Right ventricle myocardium inferior (tissue), 1 donor: ENCODE results near the gene DAB1. TPM values are rescaled to one million over a fixed set of nuclear protein-coding genes. Genes with fewer than 3 reads are reported as not detected.
"Not testable (repeated sequence)": the region's sequence is repeated elsewhere in the genome, so short reads cannot be mapped to it uniquely, and the experiment has no call there.

Experiments
- ATAC-seq: fragments of 200-7000 bp; cut with Tn5 transposase; one replicate; pipeline ENCODE4 v1.9.1; 2020; ENCODE audit warnings: mild to moderate bottlenecking, moderate library complexity
- DNase-seq: peaks from one replicate; pipeline ENCODE4 v3.0.0; 2021; ENCODE audit errors: missing footprints
- intact Hi-C: fragments of 100-400 bp; cut with DNase I; formaldehyde crosslinking; loops from one replicate; pipeline ENCODE4 v1.11.0; 2022
- total RNA-seq: library from RNA; stranded (reverse); fragmentation: NEBNext Ultra II Directional; extraction: Animal tissue kit (Norgen Biotek cat#: 25700); gene quantifications from one replicate; pipeline ENCODE4 v1.2.1, GENCODE V29; 2021
- donor health status: DM: no; HTN: yes; CAD: no; lungs with severe emphysema.

DAB1 gene
- total RNA-seq, 1 donor from 2014 or later: 9.0 TPM

DNA sequence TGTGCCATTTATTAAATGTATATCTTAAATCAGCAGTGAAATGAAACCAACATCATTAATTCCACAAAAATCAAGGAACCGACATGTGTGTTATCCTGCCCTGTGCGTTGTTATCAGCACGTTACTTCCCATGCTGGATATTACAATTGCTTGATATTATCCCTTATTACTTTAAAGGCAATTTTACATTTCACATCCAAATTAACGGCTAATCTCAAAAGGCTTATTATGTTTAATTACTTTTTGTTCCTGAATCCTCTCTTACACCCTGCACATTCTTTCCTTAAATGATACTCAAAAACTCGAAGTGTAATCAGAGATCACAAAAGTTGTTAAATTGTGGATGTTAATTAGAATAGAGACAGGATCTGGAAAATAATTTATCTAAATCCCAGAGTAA lies 167.9 kb downstream of the DAB1 start:
- ATAC-seq (no peak), DNase-seq (no peak)
- intact Hi-C loops: no loop called here

DNA sequence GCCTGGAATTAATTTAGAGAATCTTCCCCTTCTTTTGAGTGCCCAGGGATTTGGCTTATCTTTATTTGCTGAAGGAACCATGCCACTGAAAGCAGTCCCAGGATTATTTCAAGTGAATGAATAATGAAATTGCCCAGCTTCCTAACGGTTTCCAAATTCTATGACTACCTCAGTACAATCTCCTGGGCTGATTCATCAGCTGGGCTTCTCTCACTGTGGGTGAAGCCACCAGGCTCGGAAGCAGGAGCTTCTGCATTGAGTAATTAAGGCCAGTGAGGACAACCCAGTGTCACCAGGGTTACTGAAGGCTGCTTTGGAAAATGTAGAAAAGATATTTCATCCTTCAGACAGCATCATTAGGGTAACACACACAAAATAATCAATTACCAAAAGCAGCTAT lies 169.8 kb downstream of the DAB1 start:
- intact Hi-C loops: no loop called here
- DNase-seq (no peak), ATAC-seq (no peak)

DNA sequence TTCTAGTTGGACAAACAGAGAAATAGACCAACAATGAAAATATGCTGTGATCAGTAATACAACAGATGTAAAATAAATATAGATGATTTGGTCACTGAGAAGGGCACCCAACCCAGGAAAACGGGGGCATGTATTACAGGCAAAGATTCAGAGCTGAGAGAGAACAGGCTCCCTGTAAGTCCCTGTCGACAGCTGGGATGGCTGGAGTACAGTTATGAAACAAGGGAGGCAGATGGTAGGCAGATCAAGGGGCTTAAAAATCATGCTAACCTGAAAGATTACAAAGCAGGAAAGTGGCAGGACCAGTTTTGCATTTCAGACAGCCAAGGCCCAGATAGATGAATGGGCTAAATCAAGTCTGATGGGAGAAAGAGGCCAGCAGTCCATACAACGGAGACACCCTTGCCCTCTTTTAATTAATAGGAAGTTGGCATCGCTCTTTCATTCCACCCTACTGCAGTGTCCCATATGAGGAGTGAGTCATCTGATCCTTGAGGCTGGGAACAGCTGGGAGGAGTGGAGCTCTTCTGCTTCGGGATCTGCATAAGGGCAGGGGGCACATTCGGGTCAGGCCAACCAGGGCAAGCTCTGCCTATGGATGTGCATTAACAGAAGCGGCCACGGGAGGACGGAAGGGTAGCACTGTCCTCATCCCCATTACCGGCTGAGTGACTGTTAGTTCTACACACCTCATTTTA lies 171.1 kb downstream of the DAB1 start:
- ATAC-seq (no peak), DNase-seq (no peak)
- intact Hi-C loops: no loop called here

DNA sequence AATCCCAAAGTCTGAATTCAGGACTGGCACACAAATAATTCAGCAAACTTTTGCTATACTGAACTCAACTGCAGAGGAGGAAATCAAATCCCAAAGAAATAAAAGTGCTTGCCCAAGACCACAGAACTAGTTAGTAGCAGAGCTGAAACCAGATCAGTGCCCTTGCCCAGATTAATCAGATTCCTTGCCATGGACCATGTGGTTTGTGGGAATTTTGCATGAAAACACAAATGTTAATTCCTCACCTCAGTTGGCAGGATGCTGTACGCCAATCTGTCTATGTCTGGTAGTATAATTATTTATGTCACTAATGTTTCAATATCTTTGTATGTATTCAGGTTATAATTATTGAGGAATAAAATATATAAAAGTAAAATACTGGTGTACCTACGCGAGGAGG lies 173.8 kb downstream of the DAB1 start:
- DNase-seq (no peak), ATAC-seq (no peak)
- intact Hi-C loops: no loop called here

DNA sequence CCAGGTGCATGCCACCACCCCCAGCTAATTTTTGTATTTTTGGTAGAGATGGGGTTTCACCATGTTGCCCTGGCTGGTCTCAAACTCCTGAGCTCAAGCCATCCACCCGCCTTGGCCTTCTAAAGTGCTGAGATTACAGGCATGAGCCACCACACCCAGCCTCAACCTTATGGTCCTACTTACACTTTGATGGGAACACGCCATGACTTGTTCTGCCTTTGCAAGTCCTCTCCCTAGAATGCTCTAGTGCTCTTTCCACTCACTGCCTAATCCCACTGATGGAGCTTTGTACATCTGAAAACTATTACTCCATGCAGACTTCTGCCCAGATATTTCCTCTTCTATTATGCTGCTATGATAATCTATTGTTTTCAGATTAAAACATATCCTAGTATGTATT lies 174.3 kb downstream of the DAB1 start:
- intact Hi-C loops: no loop called here
- DNase-seq: no peak
- no peak for ATAC-seq

DNA sequence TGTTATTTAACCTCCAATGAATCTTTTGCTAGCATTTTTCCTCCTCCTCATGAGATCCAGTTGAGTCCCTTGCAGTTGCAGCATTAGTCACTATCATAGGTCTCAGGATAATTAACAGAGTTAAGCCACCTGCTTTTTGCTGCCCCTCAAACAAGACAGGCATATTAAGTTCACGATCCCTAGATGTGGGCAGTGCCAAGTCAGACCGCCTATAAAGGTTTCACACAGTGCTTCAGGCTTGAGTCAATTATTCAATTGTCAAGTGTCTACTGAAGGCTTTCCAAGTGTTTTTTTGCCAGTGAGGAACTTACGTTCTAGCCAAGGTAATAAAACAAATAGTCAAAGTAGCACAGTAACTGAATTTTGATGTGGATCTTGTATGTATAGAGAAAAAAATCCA lies 175.0 kb downstream of the DAB1 start:
- DNase-seq (no peak), ATAC-seq (no peak)
- intact Hi-C loops: no loop called here

DNA sequence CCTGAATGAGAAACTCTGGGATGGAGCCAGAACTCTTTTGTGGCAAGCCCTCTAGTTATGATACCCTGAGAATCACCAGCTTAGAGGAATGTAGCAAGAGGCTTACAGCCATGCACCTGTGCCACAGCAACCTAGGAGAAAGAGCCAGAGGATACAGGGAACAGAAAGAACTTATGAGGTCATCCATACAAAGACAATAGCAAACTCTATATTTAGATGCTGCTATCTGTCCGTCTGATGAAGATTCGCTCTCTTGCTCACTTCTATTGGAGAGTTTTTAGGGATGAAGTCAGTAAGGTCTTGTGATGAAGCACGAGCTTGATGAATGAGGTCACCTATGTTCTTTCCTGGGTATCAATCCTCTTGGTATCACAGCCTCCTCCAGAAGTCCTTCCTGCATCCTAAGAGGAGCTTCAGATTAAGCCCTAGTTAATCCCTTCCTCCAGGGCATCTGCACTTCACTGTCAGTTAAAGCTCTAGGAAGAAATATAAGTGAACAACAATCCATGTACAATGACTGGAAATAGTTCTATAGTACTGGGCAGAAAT lies 185.6 kb downstream of the DAB1 start:
- intact Hi-C loops: no loop called here
- DNase-seq: no peak
- no peak for ATAC-seq

DNA sequence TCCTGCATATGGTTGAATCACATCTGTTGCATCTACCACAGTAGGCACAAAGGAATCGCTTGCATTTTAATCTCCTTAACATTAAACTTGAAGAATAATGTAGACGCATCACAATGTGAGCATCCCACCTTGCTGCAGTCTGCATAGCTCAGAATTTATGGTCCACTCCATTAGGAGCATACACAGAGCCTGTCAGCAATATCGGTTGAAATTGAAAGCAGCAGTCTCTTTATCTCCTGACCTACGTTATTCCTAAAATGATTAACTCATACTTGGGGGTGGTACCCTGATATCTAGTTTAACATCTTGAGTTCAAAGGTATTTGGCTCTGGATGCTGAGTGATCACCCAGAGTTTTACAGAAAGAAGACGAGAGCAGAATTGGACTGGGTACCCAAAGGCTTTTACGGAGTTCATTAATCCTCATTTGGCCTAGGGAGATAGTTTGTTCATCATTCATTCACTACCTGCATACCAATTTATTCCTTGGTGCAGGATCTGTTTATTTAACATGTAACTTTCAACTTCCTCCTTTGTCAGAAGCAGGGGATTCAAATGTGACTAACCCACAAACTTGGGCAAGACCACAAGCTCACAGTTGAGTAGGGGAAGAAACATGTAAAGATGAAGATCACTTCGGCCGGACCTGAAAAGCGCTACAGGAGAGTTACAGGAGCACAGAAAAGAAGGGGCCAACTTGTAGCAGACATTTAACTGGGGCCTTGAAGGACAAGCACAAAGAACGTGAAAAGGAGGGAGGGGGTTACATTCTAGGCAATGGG lies 187.9 kb downstream of the DAB1 start:
- DNase-seq: no peak
- intact Hi-C loops: no loop called here
- no peak for ATAC-seq

DNA sequence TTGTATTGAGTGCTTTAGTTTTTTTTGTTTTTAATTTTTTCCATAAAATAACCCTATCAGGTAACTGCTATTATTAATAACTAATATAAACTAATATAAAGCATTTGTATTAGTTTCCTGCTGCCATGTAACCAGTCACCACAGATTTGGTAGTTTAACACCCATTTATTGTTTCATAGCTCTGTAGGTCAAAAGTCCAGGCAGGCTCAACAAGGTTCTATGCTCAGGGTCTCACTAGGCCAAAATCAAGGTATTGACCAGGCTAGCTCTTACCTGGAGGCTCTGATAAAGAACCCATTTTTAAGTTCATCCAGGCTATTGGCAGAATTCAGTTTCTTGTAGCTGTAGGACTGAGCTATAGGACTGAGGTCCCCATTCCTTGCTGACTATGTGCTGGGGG lies 189.4 kb downstream of the DAB1 start:
- intact Hi-C loops: no loop called here
- DNase-seq: no peak
- ATAC-seq: no peak

DNA sequence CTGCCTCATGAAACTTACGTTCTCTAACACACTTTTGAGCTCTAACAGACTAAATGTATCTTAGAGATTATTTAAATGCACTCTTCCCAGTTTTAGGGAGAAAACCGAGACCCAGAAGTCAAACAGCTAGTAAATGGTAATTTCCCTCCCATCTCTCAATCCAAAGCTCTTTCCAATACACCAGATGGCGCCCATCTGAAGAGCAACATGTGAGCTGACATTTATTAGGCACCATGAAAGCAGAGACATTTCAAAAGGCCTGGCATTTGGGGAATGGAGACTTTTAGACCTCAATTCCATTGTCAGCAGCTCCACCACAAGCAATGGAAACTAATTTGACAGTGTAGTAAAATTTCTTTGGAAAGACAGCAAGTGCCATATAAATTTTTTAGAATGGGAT lies 191.4 kb downstream of the DAB1 start:
- DNase-seq (no peak), ATAC-seq (no peak)
- intact Hi-C loops: no loop called here

DNA sequence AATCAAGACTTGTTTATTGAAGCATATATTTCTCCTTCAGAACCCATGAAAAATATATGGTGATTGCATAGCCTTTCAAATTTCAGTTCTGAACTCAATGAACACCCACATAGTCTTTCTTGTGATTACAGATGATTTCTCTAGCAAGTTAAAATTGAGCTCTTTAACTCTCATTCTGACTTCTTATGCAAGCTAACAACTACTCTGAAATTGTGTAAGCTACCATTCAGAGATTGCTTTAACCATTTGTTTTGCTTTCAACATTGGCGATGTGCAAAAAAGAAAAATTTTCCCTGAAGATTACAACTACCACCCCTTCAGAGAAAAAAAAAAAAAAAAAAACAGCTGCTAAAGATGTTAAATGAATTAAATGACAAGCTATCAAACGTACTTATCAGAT lies 193.9 kb downstream of the DAB1 start:
- DNase-seq: no peak
- no peak for ATAC-seq
- intact Hi-C loops: no loop called here

DNA sequence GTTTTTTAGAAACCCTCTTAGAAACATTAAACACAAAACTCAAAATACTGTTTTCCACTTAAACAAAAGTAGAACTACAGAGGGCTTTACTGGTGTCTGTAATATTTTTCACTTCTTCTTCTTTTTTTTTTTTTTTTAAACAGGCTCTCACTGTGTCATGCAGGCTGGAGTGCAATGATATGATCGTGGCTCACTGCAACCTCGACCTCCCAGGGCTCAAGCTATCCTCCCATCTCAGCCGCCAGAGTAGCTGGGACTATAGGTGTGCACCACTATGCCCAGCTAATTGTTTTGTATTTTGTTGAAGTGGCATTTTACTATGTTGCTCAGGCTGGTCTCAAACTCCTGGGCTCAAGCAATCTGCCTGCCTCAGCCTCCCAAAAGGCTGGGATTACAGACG lies 194.8 kb downstream of the DAB1 start:
- intact Hi-C loops: no loop called here
- ATAC-seq: no peak

DNA sequence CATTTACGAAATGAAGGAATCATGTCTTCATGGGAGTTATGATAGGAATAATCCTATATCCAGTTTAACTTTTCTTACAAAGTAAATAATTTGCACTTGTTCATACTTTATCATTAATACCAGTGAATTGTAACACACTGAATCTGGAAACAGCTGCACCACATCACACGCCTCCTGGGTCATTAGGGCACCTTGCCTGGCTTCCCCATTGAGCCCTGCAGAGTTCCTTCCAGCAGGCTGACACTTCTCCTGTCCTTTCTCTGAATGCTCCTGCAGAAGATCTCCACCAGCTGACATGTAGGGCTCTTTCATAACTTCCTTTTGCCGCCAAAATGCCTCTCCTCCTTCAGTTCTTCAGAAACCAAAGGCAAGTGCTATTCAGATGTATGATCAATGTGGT lies 201.1 kb downstream of the DAB1 start:
- ATAC-seq: no peak
- intact Hi-C loops: no loop called here
- DNase-seq: no peak

More for the DNA sequence above, 194.8 kb downstream of the DAB1 start:
- DNase-seq: no peak

DNA sequence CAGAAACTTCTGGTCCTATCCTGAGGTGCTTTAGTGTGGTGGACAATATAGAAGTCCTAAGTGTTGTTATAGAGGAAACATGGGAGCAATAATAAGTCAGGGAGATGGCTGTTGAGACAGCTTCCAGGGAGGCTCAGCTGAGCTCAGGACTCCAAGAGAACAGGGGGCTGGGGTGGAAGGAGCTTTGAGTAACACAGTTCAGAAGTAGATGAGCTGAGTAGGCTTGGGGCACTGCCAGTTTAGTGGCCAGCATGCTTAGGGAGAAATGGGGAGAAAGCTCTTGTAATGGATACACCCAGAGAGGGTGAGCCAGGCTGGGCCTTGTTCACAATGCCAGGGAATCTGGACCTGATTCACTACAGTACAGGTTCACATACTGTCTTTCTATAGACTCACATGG lies 201.6 kb downstream of the DAB1 start:
- ATAC-seq: no peak
- intact Hi-C loops: no loop called here
- no peak for DNase-seq

DNA sequence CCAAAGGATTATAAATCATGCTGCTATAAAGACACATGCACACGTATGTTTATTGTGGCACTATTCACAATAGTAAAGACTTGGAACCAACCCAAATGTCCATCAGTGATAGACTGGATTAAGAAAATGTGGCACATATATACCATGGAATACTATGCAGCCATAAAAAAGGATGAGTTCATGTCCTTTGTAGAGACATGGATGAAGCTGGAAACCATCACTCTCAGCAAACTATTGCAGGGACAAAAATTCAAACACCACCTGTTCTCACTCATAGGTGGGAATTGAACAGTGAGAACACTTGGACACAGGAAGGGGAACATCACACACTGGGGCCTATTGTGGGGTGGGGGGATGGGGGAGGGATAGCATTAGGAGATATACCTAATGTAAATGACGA lies 203.0 kb downstream of the DAB1 start:
- intact Hi-C loops, DNase-seq, ATAC-seq: not testable (repeated sequence)

DNA sequence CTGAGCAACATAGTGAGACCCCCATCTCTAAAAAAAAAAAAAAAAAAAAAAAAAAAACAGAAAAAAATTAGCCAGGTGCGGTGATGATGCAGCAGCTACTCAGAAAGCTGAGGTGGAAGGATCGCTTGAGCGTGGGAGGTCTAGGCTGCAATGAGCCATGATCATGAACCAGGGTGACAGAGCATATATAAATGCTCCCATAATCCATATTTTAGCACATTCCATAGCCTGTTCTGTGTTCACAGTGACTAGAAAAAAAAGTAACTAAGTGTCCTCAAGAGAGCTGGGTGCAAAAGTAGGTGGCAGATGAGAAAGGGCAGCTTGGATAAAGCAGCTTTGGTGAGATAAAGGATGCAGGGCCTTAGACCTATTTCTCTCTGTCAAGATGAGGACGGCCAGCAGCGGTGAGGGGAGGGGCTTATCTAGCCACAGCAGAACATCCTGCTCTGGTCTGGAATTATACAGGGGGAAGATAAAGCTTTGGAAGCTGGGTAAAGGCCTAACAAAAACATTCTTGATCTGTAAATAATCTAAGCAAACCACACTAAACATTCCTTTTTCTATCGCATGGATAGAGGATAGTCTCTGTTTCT lies 205.3 kb downstream of the DAB1 start:
- DNase-seq (no peak), ATAC-seq (peak; percentile 31)
- intact Hi-C loops: no loop called here

DNA sequence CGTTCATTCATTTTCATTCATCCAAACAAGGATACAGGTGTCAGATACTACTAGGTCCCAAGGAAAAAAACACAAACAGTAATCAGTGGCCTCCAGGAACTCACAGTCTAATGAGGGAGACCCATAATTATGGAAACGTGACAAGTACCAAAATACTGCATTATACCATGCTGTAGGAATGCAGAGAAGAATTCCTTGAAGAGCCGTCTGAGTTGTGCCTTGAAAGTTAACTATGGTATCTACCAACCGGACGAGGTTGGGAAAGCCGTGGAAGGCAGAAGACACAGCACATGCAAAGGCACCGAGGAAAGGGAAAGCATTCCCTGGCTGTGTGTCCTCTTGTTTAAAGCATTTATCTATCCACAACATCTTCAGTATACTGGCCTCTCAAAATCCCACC lies 206.0 kb downstream of the DAB1 start:
- ATAC-seq (no peak), DNase-seq (no peak)
- intact Hi-C loops: no loop called here

DNA sequence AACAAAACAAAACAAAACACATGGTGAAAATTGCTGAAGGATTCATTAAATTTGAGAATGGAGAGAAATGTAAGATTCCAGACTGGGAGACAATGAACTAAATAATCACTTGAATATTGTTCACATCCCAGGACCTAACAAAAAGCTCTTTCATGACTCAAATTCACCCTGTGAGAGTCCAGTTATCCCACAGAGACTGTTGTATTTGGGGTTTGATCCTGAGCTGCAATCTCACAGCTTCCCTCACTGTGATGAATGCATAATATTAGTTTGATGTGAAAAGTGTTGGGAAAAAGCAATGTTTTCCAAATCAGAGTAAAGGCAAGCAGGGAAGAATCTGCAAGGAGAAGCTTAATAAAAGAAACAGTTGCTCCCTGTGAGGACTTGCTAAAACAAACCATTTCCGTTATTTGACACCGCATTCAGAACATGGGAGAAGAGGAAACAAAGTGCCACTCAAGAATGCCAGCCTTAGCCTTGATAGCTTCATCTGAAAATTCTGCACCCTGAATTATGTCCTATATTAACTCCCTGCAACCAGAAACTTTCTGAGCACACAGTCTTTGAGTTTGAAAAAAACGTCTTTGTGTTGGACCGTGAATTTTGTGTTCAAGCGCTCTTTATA lies 208.8 kb downstream of the DAB1 start:
- ATAC-seq (no peak), DNase-seq (no peak)
- intact Hi-C loops: no loop called here

DNA sequence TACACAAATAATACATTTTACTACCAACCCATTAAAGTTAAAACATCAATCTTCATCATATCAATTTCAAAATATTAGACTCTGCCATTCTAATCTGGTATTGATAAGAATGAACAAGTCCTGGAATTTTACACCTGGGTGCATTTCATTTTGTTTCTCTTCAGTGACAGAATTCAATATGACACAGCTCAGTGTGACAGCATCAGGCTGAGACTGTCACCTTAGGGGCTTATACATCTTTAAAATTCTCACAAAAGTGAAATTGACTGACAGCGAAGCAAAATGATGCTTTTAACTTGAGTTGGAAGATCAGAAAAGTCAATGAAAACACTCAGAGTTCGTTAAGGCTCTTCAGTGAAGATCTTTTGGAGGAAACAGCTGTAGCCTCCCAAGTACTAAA lies 213.0 kb downstream of the DAB1 start:
- no peak for ATAC-seq
- no peak for DNase-seq
- intact Hi-C loops: no loop called here

DNA sequence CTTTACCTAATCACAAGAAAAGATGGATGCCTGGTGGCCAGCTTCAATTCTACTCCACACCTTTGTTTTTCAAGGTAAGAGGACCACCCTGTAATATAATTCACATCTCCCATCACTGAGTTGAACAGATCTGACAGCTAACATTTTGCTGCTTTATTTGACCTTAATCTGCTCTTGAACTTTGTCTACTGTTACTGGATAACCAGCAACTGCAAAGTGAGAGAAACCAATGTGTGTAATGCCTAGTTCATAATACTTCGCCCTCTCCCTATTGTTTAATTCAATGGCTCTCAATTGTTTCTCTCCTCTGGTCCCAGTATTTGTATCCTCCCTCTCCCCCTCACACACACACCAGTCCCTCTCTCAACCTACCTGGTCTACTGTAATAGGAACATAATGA lies 214.4 kb downstream of the DAB1 start:
- DNase-seq (no peak), ATAC-seq (no peak)
- intact Hi-C loops: no loop called here
